Neural cell (in vitro differentiated cells): ENCODE data around the gene S100A2. TPM values are rescaled to one million over a fixed set of nuclear protein-coding genes. Genes with fewer than 3 reads are reported as not detected.

Experiments used
- H2AFZ ChIP-seq: fragments of 200-600, 300-800 bp; sonication (generic), shearing (Covaris generic); 2 replicates; pipeline ENCODE4 v1.6.0; 2014; ENCODE audit warnings: low read depth, mild to moderate bottlenecking, antibody characterized with exemption, low read length, moderate library complexity
- H3F3A ChIP-seq: fragments of 200-600 bp; shearing (Covaris generic); 2 replicates; pipeline ENCODE4 v1.6.1; 2016; ENCODE audit warnings: mild to moderate bottlenecking, moderate library complexity, mixed read lengths, antibody characterized with exemption, low read length; ENCODE audit not compliant: insufficient read depth, poor library complexity, severe bottlenecking
- H3K27ac ChIP-seq: fragments of 200-600, 300-800 bp; sonication (generic), shearing (Covaris generic); 2 replicates; pipeline ENCODE4 v1.5.1; 2014; ENCODE audit warnings: mild to moderate bottlenecking, low read length, moderate library complexity
- H3K27me3 ChIP-seq: fragments of 300-800, 200-600 bp; sonication (generic), shearing (Covaris generic); 2 replicates; pipeline ENCODE4 v1.6.0; 2014; ENCODE audit warnings: mild to moderate bottlenecking, low read depth, low read length, moderate library complexity; ENCODE audit not compliant: insufficient read depth
- H3K36me3 ChIP-seq: fragments of 300-800, 200-600 bp; sonication (generic), shearing (Covaris generic); 2 replicates; pipeline ENCODE4 v1.5.1; 2014; ENCODE audit warnings: mild to moderate bottlenecking, antibody characterized with exemption, low read length, moderate library complexity; ENCODE audit not compliant: insufficient read depth
- H3K4me2 ChIP-seq: fragments of 300-800, 200-600 bp; sonication (generic), shearing (Covaris generic); 2 replicates; pipeline ENCODE4 v1.6.0; 2014; ENCODE audit warnings: mild to moderate bottlenecking, low read length
- H3K4me3 ChIP-seq: fragments of 300-800, 200-600 bp; sonication (generic), shearing (Covaris generic); 2 replicates; pipeline ENCODE4 v1.5.1; 2014; ENCODE audit warnings: mild to moderate bottlenecking, low read length, moderate library complexity
- H3K79me2 ChIP-seq: fragments of 200-600 bp; shearing (Covaris generic); replicated peaks from 2 replicates; pipeline ENCODE4 v1.6.0; 2014; ENCODE audit warnings: mild to moderate bottlenecking, low read length, moderate library complexity; ENCODE audit not compliant: insufficient read depth
- H3K9ac ChIP-seq: fragments of 300-800, 200-600 bp; sonication (generic), shearing (Covaris generic); 2 replicates; pipeline ENCODE4 v1.6.1; 2016; ENCODE audit warnings: mild to moderate bottlenecking, low read length, mixed read lengths
- H3K9me2 ChIP-seq: fragments of 200-600 bp; shearing (Covaris generic); 2 replicates; pipeline ENCODE4 v1.6.1; 2016; ENCODE audit warnings: mild to moderate bottlenecking, low read length, mixed read lengths; ENCODE audit not compliant: insufficient read depth
- H3K9me3 ChIP-seq: fragments of 200-600, 300-800 bp; sonication (generic), shearing (Covaris generic); 2 replicates; pipeline ENCODE4 v1.6.1; 2016; ENCODE audit warnings: mild to moderate bottlenecking, mixed run types, low read length, moderate library complexity, mixed read lengths
- H4K20me1 ChIP-seq: fragments of 200-600 bp; shearing (Covaris generic); 2 replicates; pipeline ENCODE4 v1.6.1; 2016; ENCODE audit warnings: mild to moderate bottlenecking, mixed run types; ENCODE audit not compliant: insufficient read depth
- CTCF ChIP-seq: fragments of 450-650 bp; IDR thresholded peaks from 2 replicates; pipeline ENCODE4 v1.5.1; 2014; ENCODE audit warnings: antibody characterized with exemption, mild to moderate bottlenecking, moderate library complexity; ENCODE audit not compliant: poor library complexity, severe bottlenecking
- EP300 ChIP-seq: fragments of 450-650 bp; conservative IDR thresholded peaks from 2 replicates; pipeline ENCODE4 v1.6.1; 2014; ENCODE audit warnings: antibody characterized with exemption, mild to moderate bottlenecking, moderate library complexity; ENCODE audit not compliant: poor library complexity, severe bottlenecking
- EZH2 ChIP-seq: fragments of 200-600, 300-800 bp; shearing (Covaris generic), sonication (generic); IDR thresholded peaks from 2 replicates; pipeline ENCODE4 v1.6.1; 2014; ENCODE audit warnings: antibody characterized with exemption, low read length, borderline replicate concordance, mild to moderate bottlenecking; ENCODE audit not compliant: insufficient read depth, poor library complexity, severe bottlenecking
- MXI1 ChIP-seq: fragments of 450-650 bp; conservative IDR thresholded peaks from 2 replicates; pipeline ENCODE4 v1.6.1; 2014; ENCODE audit warnings: antibody characterized with exemption, mild to moderate bottlenecking; ENCODE audit not compliant: poor library complexity, severe bottlenecking
- POLR2AphosphoS5 ChIP-seq: IDR thresholded peaks from 2 replicates; pipeline ENCODE4 v1.6.1; 2012
- RAD21 ChIP-seq: fragments of 450-650 bp; conservative IDR thresholded peaks from 2 replicates; pipeline ENCODE4 v1.6.1; 2014; ENCODE audit warnings: antibody characterized with exemption, mild to moderate bottlenecking, moderate library complexity
- REST ChIP-seq: IDR thresholded peaks from 2 replicates; pipeline ENCODE4 v1.6.1; 2012; ENCODE audit warnings: borderline replicate concordance
- SMC3 ChIP-seq: fragments of 450-650 bp; conservative IDR thresholded peaks from 2 replicates; pipeline ENCODE4 v1.6.1; 2014; ENCODE audit warnings: antibody characterized with exemption, mild to moderate bottlenecking, moderate library complexity; ENCODE audit not compliant: poor library complexity
- TAF1 ChIP-seq: IDR thresholded peaks from 2 replicates; pipeline ENCODE4 v1.6.1; 2012; ENCODE audit warnings: low read depth
- polyA plus RNA-seq: library from polyadenylated mRNA; depleted of rRNA; stranded (reverse); fragments of >200 nt; gene quantifications from 2 replicates; pipeline ENCODE4 v1.2.3, GENCODE V29; 2014

S100A2 gene
- polyA plus RNA-seq, 1 donor from 2014 or later, result not detected

DNA sequence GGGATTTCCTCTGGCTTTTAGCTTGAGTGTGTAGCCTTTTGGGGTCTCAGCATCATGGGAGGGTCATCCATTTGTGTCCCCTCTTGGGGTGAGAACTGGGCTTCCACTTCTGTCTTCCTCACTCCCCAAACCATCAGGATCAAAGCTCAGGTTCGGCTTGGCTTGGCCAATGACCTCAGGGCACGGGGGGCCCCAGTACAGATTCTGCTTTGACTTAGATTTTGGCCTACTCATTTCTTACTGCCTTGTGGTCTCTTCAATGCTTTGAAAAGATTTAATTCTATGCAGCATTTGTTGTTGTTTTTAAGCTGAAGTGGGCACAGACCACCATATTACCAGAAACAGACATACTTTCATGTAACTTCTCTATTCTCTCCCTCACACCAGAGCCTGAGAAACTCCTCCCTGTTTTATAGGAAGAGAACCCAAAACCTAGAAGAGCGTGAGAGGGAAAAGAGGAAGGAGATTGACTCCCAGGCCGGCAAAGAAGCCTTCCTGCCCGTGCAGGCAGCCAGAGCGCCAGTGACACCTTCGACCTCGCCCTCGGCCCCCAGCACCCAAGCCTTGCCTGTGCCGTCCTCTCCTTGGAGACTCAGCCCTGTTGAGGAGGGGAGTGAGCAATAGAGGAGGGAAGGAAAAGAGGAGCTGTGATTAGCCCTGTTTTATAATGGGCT, 14.7 kb downstream of the S100A2 start:
- Histone ChIP-seq H3K27me3 (no peaks in the 10 kb centered on the region), H3K4me3 (no peak overlapping the region), H3K27ac (no peak overlapping the region), H3K36me3 (no peaks in the 10 kb centered on the region), H3F3A (no peaks in the 10 kb centered on the region), H3K4me2 (no peak overlapping the region), H3K9me3 (no peaks in the 10 kb centered on the region), H3K9ac (no peak overlapping the region), H2AFZ (no peak overlapping the region), H3K9me2 (no peaks in the 10 kb centered on the region), H3K79me2 (no peaks in the 10 kb centered on the region), H4K20me1 (no peaks in the 10 kb centered on the region)
- TF ChIP-seq CTCF (no peak), POLR2AphosphoS5 (no peak), TAF1 (no peak), MXI1 (no peak), RAD21 (no peak), SMC3 (no peak), EP300 (no peak), EZH2 (no peak), REST (no peak)

DNA sequence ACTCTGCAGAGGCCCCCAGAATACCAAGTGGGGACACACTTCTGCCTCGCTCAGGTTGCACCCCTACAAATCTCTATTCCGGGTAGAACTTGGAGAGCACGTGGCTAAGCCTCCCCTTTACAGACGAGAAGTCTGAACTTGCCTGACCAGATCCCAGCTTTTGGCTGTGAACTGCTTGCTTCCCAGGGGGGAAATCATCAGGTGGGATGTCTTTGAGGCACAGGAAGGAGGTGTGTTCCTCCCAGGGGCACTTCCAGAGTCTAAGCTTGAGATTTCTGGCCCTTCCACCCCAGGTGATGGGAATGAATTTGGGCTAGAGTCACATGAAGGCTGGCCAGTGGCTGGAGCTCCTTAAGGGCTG, 15.3 kb downstream of the S100A2 start:
- H3K4me2 ChIP-seq, result no peak overlapping the region
- no peaks in the 10 kb centered on the region for H3K36me3 ChIP-seq
- H3K79me2 ChIP-seq, result no peaks in the 10 kb centered on the region
- H3K27me3 ChIP-seq, result no peaks in the 10 kb centered on the region
- no peaks in the 10 kb centered on the region for H4K20me1 ChIP-seq
- no peak overlapping the region for H2AFZ ChIP-seq
- H3F3A ChIP-seq, result no peaks in the 10 kb centered on the region
- no peaks in the 10 kb centered on the region for H3K9me3 ChIP-seq
- no peak overlapping the region for H3K9ac ChIP-seq
- no peaks in the 10 kb centered on the region for H3K9me2 ChIP-seq
- TF ChIP-seq CTCF, result no peak
- no peak overlapping the region for H3K27ac ChIP-seq
- H3K4me3 ChIP-seq, result no peak overlapping the region
